ENCODE results near the gene GSTP1. TPM values are rescaled to one million over a fixed set of nuclear protein-coding genes. Genes with fewer than 3 reads are reported as not detected.

The GSTP1 gene
- total RNA-seq, 1 experiment from 2014 or later = 1,799 TPM

- no peak for DNase-seq
- TF ChIP-seq, protein P1, sequence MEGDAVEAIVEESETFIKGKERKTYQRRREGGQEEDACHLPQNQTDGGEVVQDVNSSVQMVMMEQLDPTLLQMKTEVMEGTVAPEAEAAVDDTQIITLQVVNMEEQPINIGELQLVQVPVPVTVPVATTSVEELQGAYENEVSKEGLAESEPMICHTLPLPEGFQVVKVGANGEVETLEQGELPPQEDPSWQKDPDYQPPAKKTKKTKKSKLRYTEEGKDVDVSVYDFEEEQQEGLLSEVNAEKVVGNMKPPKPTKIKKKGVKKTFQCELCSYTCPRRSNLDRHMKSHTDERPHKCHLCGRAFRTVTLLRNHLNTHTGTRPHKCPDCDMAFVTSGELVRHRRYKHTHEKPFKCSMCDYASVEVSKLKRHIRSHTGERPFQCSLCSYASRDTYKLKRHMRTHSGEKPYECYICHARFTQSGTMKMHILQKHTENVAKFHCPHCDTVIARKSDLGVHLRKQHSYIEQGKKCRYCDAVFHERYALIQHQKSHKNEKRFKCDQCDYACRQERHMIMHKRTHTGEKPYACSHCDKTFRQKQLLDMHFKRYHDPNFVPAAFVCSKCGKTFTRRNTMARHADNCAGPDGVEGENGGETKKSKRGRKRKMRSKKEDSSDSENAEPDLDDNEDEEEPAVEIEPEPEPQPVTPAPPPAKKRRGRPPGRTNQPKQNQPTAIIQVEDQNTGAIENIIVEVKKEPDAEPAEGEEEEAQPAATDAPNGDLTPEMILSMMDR (IDR thresholded peaks at IDR 0.05; ENCODE audit: insufficient read depth in 1 of 2, low read depth in 1 of 2, low read length in 1 of 2, severe bottlenecking in 1 of 2, unreplicated experiment in 1 of 2) = no peak
- Histone ChIP-seq H3K4me3 (ENCODE audit: low read depth, low read length) (no peak overlapping the region), H3K4me1 (peaks cover 8% of the 10 kb centered on the region; the same call in 1 of the 2 replicates), H3K27me3 (replicated peaks; ENCODE audit: control insufficient read depth, insufficient read depth, low read length) (no peaks in the 10 kb centered on the region), H3K9me3 (peaks cover 4% of the 10 kb centered on the region; the same call in 1 of the 2 replicates), H3K36me3 (ENCODE audit: control insufficient read depth, insufficient read depth, low read length) (no peaks in the 10 kb centered on the region)
- ChIA-PET CTCF (no interaction called here), POLR2A (no interaction called here)
- no TSS peak for BruUV-seq (replicated peaks)
- Mint-ChIP-seq H3K4me3 (ENCODE audit: unreplicated experiment) (no peak overlapping the region), H3K4me1 (ENCODE audit: low read depth, unreplicated experiment) (no peaks in the 10 kb centered on the region), H3K27me3 (ENCODE audit: insufficient read depth, unreplicated experiment) (no peaks in the 10 kb centered on the region), H3K36me3 (ENCODE audit: insufficient read depth, unreplicated experiment) (no peaks in the 10 kb centered on the region), H3K27ac (ENCODE audit: unreplicated experiment) (no peak overlapping the region), H3K9me3 (ENCODE audit: unreplicated experiment) (peaks cover 21% of the 10 kb centered on the region)
- intact Hi-C loops (cut with micrococcal nuclease; ENCODE audit: unreplicated experiment) = no loop called here
These were observed 42.4 kb upstream of the GSTP1 start for GRCh38 chr11:67541198-67541597.

DNA sequence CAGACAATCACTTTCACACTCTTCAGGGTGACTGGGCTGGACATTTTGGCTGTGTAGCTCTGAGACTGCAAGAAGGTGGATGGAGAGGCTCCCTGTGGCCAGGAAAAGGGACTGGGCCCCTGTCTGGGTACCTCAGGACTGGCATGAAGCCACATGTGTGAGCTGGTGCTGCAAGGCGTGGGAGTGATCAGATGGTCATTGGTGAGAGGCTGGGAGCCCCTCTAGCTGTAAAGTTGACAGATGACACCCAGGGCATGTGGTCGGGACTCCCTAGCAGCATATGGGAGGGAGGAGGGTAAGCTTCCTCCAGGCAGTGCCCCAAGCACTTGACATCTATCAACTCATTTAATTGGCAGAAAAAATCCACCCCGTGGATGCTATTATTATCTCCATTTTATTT, 41.4 kb upstream of the GSTP1 start:
- ChIA-PET POLR2A (no interaction called here), CTCF (no interaction called here)
- no peaks in the 10 kb centered on the region for H3K4me1 Mint-ChIP-seq (ENCODE audit: low read depth, unreplicated experiment)

DNA sequence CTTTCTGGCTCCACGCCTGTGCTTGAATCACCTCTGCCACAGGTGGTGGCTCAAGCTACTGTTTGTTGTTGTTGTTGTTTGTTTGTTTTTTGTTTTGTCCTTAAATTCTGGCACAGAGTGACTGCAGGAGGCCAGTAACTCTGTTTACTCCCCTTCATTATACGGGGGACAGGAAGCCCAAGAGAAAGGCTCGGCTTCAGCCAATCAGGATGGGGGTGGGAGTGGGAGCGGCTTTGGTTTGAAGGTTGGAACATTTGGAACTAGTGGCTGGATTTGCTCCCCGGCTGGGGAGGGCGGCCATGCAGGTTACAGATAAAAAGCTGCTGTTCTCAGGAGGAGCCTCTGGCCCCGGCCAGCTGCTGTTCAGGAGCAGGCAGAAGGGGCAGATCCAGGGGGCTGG, 40.6 kb upstream of the GSTP1 start:
- no peaks in the 10 kb centered on the region for H3K27me3 ChIP-seq (replicated peaks; ENCODE audit: control insufficient read depth, insufficient read depth, low read length)
- no peak overlapping the region for H3K4me3 ChIP-seq (ENCODE audit: low read depth, low read length)
- H3K4me1 ChIP-seq = peaks cover 8% of the 10 kb centered on the region; the same call in 1 of the 2 replicates
- no peaks in the 10 kb centered on the region for H3K36me3 ChIP-seq (ENCODE audit: control insufficient read depth, insufficient read depth, low read length)
- CTCF ChIA-PET = no interaction called here
- POLR2A ChIA-PET = no interaction called here
- H3K36me3 Mint-ChIP-seq (ENCODE audit: insufficient read depth, unreplicated experiment) = no peaks in the 10 kb centered on the region
- H3K9me3 Mint-ChIP-seq (ENCODE audit: unreplicated experiment) = peaks cover 19% of the 10 kb centered on the region
- DNase-seq = no peak
- H3K27ac Mint-ChIP-seq (ENCODE audit: unreplicated experiment) = no peak overlapping the region
- no peaks in the 10 kb centered on the region for H3K4me1 Mint-ChIP-seq (ENCODE audit: low read depth, unreplicated experiment)
- H3K9me3 ChIP-seq = no peaks in the 10 kb centered on the region; the same call in 1 of the 2 replicates
- H3K4me3 Mint-ChIP-seq (ENCODE audit: unreplicated experiment) = no peak overlapping the region
- no TSS peak for BruUV-seq (replicated peaks)
- H3K27me3 Mint-ChIP-seq (ENCODE audit: insufficient read depth, unreplicated experiment) = no peaks in the 10 kb centered on the region
- intact Hi-C loops (cut with micrococcal nuclease; ENCODE audit: unreplicated experiment) = no loop called here
- TF ChIP-seq, protein P1 (IDR thresholded peaks at IDR 0.05; ENCODE audit: insufficient read depth in 1 of 2, low read depth in 1 of 2, low read length in 1 of 2, severe bottlenecking in 1 of 2, unreplicated experiment in 1 of 2) = no peak

More for the DNA sequence above, 41.4 kb upstream of the GSTP1 start:
- no peaks in the 10 kb centered on the region for H3K36me3 Mint-ChIP-seq (ENCODE audit: insufficient read depth, unreplicated experiment)
- no peak overlapping the region for H3K27ac Mint-ChIP-seq (ENCODE audit: unreplicated experiment)
- Histone ChIP-seq H3K4me1 (peaks cover 8% of the 10 kb centered on the region; the same call in 1 of the 2 replicates), H3K27me3 (replicated peaks; ENCODE audit: control insufficient read depth, insufficient read depth, low read length) (no peaks in the 10 kb centered on the region), H3K9me3 (no peaks in the 10 kb centered on the region; the same call in 1 of the 2 replicates), H3K36me3 (ENCODE audit: control insufficient read depth, insufficient read depth, low read length) (no peaks in the 10 kb centered on the region), H3K4me3 (ENCODE audit: low read depth, low read length) (no peak overlapping the region)
- H3K9me3 Mint-ChIP-seq (ENCODE audit: unreplicated experiment) = peaks cover 21% of the 10 kb centered on the region
- intact Hi-C loops (cut with micrococcal nuclease; ENCODE audit: unreplicated experiment) = no loop called here
- no peak for DNase-seq
- TF ChIP-seq, protein P1 (IDR thresholded peaks at IDR 0.05; ENCODE audit: insufficient read depth in 1 of 2, low read depth in 1 of 2, low read length in 1 of 2, severe bottlenecking in 1 of 2, unreplicated experiment in 1 of 2) = no peak
- no TSS peak for BruUV-seq (replicated peaks)
- H3K27me3 Mint-ChIP-seq (ENCODE audit: insufficient read depth, unreplicated experiment) = no peaks in the 10 kb centered on the region
- no peak overlapping the region for H3K4me3 Mint-ChIP-seq (ENCODE audit: unreplicated experiment)

Measured in Caco-2 (cell line).